ENCODE data around the gene CFAP46. TPM values are rescaled to one million over a fixed set of nuclear protein-coding genes. Genes with fewer than 3 reads are reported as not detected.

The CFAP46 gene
- total RNA-seq, 2 experiments from 2014 or later: not detected

GRCh38 chr10:132878091-132878729 is 64.2 kb downstream of the CFAP46 start:
- H3K4me2 ChIP-seq (ENCODE audit: low read length): no peak overlapping the region
- BruUV-seq (replicated peaks): no TSS peak
- no peaks in the 10 kb centered on the region for H4K20me1 ChIP-seq (ENCODE audit: insufficient read depth, low read length)
- H3K27ac ChIP-seq (ENCODE audit: low read depth, low read length, poor library complexity, severe bottlenecking): no peak overlapping the region
- H3K79me2 ChIP-seq (ENCODE audit: insufficient read depth, low read depth, low read length): no peaks in the 10 kb centered on the region
- H3K9me2 ChIP-seq (ENCODE audit: insufficient read depth, low read length): no peaks in the 10 kb centered on the region
- H3K4me3 ChIP-seq (ENCODE audit: low read depth, low read length, poor library complexity, severe bottlenecking): no peak overlapping the region
- no peak overlapping the region for H2AFZ ChIP-seq (ENCODE audit: low read length)
- H3K4me1 ChIP-seq (ENCODE audit: insufficient read depth, low read length, poor library complexity, severe bottlenecking): no peaks in the 10 kb centered on the region
- TF ChIP-seq CTCF (conservative IDR thresholded peaks at IDR 0.05; ENCODE audit: low read length) (no peak), EZH2phosphoT487 (IDR thresholded peaks at IDR 0.05; ENCODE audit: borderline replicate concordance, low read depth, low read length) (no peak)
- intact Hi-C loops (cut with micrococcal nuclease; ENCODE audit: unreplicated experiment): no loop called here
- DNase-seq (ENCODE audit: low spot score): no peak
- H3K9me3 ChIP-seq (ENCODE audit: low read length): no peaks in the 10 kb centered on the region
- ChIA-PET POLR2A (no interaction called here), CTCF (ENCODE audit: unreplicated experiment) (no interaction called here)
- H3K36me3 ChIP-seq (ENCODE audit: insufficient read depth, low read length): no peaks in the 10 kb centered on the region

- Histone ChIP-seq H3K4me2 (ENCODE audit: low read length) (no peak overlapping the region), H3K27ac (ENCODE audit: low read depth, low read length, poor library complexity, severe bottlenecking) (no peak overlapping the region), H3K4me1 (ENCODE audit: insufficient read depth, low read length, poor library complexity, severe bottlenecking) (no peaks in the 10 kb centered on the region), H2AFZ (ENCODE audit: low read length) (no peak overlapping the region), H3K79me2 (ENCODE audit: insufficient read depth, low read depth, low read length) (no peaks in the 10 kb centered on the region), H3K9me2 (ENCODE audit: insufficient read depth, low read length) (no peaks in the 10 kb centered on the region), H3K9me3 (ENCODE audit: low read length) (no peaks in the 10 kb centered on the region), H3K36me3 (ENCODE audit: insufficient read depth, low read length) (no peaks in the 10 kb centered on the region), H4K20me1 (ENCODE audit: insufficient read depth, low read length) (no peaks in the 10 kb centered on the region), H3K4me3 (ENCODE audit: low read depth, low read length, poor library complexity, severe bottlenecking) (no peak overlapping the region)
- ChIA-PET POLR2A (no interaction called here), CTCF (ENCODE audit: unreplicated experiment) (interaction anchor here (0.6 kb wide), 1 partner anchor 125 kb away, joined by 3 read pairs; no protein-coding TSS in a partner anchor)
- no TSS peak for BruUV-seq (replicated peaks)
- intact Hi-C loops (cut with micrococcal nuclease; ENCODE audit: unreplicated experiment): no loop called here
- TF ChIP-seq EZH2phosphoT487 (IDR thresholded peaks at IDR 0.05; ENCODE audit: borderline replicate concordance, low read depth, low read length): no peak
- TF ChIP-seq CTCF (conservative IDR thresholded peaks at IDR 0.05; ENCODE audit: low read length): no peak
- DNase-seq (ENCODE audit: low spot score): no peak
These were observed 64.9 kb downstream of the CFAP46 start for GRCh38 chr10:132877473-132877872.

- H4K20me1 ChIP-seq (ENCODE audit: insufficient read depth, low read length): no peaks in the 10 kb centered on the region
- H3K9me2 ChIP-seq (ENCODE audit: insufficient read depth, low read length): no peaks in the 10 kb centered on the region
- H3K79me2 ChIP-seq (ENCODE audit: insufficient read depth, low read depth, low read length): no peaks in the 10 kb centered on the region
- no peak for TF ChIP-seq EZH2phosphoT487 (IDR thresholded peaks at IDR 0.05; ENCODE audit: borderline replicate concordance, low read depth, low read length)
- no peak for TF ChIP-seq CTCF (conservative IDR thresholded peaks at IDR 0.05; ENCODE audit: low read length)
- ChIA-PET CTCF (ENCODE audit: unreplicated experiment) (interaction anchor here (0.6 kb wide), 1 partner anchor 124 kb away, joined by 3 read pairs; no protein-coding TSS in a partner anchor), POLR2A (no interaction called here)
- no peaks in the 10 kb centered on the region for H3K4me1 ChIP-seq (ENCODE audit: insufficient read depth, low read length, poor library complexity, severe bottlenecking)
- BruUV-seq (replicated peaks): no TSS peak
- intact Hi-C loops (cut with micrococcal nuclease; ENCODE audit: unreplicated experiment): no loop called here
- no peaks in the 10 kb centered on the region for H3K9me3 ChIP-seq (ENCODE audit: low read length)
- DNase-seq (ENCODE audit: low spot score): no peak
- H3K27ac ChIP-seq (ENCODE audit: low read depth, low read length, poor library complexity, severe bottlenecking): no peak overlapping the region
- no peaks in the 10 kb centered on the region for H3K36me3 ChIP-seq (ENCODE audit: insufficient read depth, low read length)
- H3K4me2 ChIP-seq (ENCODE audit: low read length): no peak overlapping the region
- no peak overlapping the region for H2AFZ ChIP-seq (ENCODE audit: low read length)
- no peak overlapping the region for H3K4me3 ChIP-seq (ENCODE audit: low read depth, low read length, poor library complexity, severe bottlenecking)
These were observed 65.4 kb downstream of the CFAP46 start for GRCh38 chr10:132876993-132877431.
